Peyer's patch (tissue), 4 donors: ENCODE data around the gene MMEL1.

ENCODE experiments used
- POLR2A ChIP-seq, 2 donors: fragments of 450-650 bp; IDR thresholded peaks; one replicate each; pipeline ENCODE4 v1.5.1; 2017; ENCODE audit warnings: antibody characterized with exemption in 2 of 2, mild to moderate bottlenecking in 2 of 2, moderate library complexity in 2 of 2
- TF ChIP-seq, protein P1 (sequence below), 6 experiments: fragments of 450-650 bp in 4 of 6; fragments of 200-600 bp in 2 of 6; sonication (generic) in 1 of 6; IDR thresholded peaks; one replicate each; pipeline ENCODE4 v1.5.1; 2017 to 2019; ENCODE audit warnings: antibody characterized with exemption in 6 of 6, mild to moderate bottlenecking in 3 of 6, moderate library complexity in 1 of 6

DNA sequence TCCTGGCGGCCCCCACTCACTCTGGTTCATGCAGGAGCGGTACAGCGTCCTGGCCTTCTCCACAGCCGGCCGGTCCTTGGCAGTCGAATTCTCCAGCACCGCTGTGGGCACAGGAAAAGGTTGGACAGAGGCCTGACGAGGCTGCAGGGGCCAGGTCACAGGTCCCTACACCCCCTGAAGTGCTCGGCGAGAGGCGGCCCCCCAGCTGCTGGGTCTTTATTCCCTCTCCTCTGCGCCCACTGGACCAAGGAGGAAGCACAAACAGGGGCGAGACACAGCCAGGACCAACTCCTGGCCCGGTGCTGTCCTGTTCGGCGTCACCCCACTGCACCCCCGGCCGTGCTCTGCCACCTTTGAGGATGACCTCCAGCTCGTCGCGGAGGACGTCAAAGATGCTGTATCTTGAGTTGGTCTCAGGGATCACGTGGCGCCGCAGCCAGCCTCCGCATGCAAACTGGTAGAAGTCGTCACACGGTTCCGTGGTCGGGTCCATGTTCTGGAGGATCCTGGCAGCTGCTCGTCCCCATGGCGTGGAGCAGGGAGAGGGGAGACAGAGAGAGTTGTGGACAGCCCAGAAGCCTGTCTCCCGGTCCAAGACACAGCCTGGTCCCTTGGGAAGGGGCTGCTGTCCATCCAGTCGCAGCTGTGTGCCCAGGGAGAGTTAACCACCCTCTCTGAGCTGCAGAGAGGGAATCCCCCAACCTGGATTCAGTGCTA is 23.3 kb downstream of the MMEL1 start:
- TF ChIP-seq, protein P1, sequence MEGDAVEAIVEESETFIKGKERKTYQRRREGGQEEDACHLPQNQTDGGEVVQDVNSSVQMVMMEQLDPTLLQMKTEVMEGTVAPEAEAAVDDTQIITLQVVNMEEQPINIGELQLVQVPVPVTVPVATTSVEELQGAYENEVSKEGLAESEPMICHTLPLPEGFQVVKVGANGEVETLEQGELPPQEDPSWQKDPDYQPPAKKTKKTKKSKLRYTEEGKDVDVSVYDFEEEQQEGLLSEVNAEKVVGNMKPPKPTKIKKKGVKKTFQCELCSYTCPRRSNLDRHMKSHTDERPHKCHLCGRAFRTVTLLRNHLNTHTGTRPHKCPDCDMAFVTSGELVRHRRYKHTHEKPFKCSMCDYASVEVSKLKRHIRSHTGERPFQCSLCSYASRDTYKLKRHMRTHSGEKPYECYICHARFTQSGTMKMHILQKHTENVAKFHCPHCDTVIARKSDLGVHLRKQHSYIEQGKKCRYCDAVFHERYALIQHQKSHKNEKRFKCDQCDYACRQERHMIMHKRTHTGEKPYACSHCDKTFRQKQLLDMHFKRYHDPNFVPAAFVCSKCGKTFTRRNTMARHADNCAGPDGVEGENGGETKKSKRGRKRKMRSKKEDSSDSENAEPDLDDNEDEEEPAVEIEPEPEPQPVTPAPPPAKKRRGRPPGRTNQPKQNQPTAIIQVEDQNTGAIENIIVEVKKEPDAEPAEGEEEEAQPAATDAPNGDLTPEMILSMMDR (IDR thresholded peaks at IDR 0.05) = no peak
- TF ChIP-seq POLR2A (IDR thresholded peaks at IDR 0.05) = no peak
